Activated CD4-positive, alpha-beta T cell treated with anti-CD3 and anti-CD28 coated beads, Interleukin-2, Interleukin-4, amounts not matched to agents 100 ng/mL and 50 ng/mL, durations not matched to agents 16 hours and 8 hours (primary cell): ENCODE results near the gene UPK3BL2.
"Not testable (repeated sequence)": the region's sequence is repeated elsewhere in the genome, so short reads cannot be mapped to it uniquely, and the experiment has no call there.

Source experiments
- DNase-seq: peaks from one replicate; pipeline ENCODE4 v3.0.0-alpha.2; 2020; ENCODE audit warnings: low spot score

The UPK3BL2 gene

DNA sequence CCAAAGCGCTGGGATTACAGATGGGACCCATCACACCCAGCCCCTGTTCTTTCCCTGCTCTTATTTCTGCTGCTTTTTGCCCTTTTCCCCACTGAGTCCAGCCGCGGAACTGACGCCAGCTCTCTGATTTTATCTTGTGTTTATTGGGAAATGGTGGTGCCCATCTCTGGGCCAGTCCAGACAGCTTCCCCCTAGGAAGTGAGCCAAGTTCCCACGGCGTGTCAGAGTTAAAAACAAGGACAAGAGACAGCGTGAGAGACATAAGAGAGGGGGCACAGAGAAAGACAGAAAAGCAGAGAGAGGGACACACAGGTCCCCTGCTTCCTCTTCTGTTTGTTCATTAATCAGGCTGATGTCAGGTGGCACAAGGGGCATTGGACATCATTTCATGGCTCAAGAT, 11.9 kb downstream of the UPK3BL2 start:
- DNase-seq, result not testable (repeated sequence)

DNA sequence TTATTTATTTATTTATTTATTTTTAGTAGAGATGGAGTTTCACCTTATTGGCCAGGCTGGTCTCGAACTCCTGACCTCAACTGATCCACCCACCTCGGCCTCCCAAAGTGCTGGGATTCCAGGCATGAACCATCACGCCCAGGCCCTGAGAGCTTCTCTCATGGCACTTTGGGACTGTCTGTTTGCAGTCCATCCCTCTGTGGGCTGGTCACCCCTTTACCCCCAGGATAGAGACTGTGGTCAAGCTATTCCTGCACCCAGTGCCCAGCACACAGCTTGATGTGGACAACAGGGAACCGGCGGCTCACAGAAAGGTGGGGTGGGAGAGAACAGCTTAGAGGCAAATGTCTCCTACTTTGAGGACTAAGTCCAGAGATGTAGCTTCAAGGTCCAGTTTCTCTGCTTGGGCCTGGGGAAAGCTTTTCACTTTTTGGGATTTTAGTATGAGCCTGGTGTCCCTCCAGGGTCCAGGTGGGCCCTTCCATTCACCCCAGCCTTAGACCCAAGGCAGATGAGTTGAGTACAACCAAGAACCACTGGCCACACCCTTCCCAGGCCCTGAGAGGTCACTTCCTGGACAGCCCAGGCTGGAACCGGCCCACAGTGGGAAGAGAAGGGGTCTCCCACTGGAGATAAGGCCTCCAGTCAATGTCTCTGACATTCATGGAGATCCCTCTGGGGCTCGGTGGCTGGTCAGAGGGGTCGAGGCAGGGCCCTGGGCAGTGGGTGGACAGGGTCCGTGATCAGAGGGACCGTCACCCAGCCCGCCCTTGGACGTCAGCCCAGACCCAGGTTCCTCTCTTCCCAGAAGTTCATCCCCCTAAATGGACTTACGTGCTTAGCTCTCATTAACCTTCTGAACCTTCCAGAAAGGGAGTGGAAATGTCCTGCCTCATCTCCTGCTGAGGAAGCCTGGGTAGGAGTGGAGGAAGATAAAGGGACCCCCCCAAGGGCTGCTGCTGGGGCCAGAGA, 15.4 kb downstream of the UPK3BL2 start:
- DNase-seq, result not testable (repeated sequence)

- DNase-seq, result not testable (repeated sequence)
These were observed 16.3 kb downstream of the UPK3BL2 start for GRCh38 chr7:102527182-102527581.

- DNase-seq, result not testable (repeated sequence)
These were observed 18.7 kb downstream of the UPK3BL2 start for GRCh38 chr7:102524803-102525202.

GRCh38 chr7:102520797-102521196, 22.7 kb downstream of the UPK3BL2 start:
- DNase-seq, result not testable (repeated sequence)

- not testable (repeated sequence) for DNase-seq
These were observed 25.8 kb downstream of the UPK3BL2 start, which contains the start of gene RASA4B for GRCh38 chr7:102517550-102518147. Gene RASA4B, minus strand, starts transcription at chr7:102517777. Its CDS starts 67 bp downstream, at chr7:102517710.

DNA sequence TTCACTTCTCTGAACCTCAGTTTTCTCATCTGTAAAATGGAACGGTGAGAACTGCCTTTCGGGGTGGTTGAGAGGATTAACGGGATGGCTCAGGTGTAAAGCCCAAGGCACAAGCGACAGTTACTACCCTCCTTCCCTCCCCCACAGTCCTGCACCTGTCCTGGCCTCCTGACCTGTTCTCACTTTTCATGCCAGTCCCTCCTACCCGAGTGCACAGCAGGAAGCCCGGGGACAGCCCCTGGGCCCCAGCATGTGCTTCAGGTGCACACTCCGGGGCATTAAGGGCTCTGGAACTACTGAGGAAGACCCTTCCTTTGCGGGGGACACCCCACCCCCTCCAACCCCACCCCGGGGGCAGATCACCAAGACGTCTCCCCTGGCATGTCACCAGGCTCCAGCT, 26.5 kb downstream of the UPK3BL2 start:
- DNase-seq, result not testable (repeated sequence)

DNA sequence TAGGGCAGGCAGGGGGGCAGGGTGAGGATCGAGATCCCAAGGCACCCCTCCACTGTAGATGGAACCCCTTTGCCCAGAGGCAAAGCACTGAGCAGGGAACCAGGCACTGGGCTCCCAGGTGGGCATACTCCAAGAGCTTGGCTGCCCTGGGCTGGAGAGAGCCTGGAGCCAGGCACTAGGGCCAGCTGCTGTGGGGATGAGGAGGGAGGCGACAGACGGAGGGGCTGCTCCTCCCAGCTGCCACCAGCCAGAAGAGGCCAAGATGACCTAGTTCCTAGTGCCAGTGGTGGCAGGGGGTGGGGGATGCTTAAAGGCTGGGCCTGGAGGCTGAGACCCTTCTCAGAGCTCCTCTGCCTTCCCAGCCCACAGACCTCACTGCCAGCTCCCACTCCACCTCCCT, 27.6 kb downstream of the UPK3BL2 start:
- DNase-seq, result not testable (repeated sequence)

DNA sequence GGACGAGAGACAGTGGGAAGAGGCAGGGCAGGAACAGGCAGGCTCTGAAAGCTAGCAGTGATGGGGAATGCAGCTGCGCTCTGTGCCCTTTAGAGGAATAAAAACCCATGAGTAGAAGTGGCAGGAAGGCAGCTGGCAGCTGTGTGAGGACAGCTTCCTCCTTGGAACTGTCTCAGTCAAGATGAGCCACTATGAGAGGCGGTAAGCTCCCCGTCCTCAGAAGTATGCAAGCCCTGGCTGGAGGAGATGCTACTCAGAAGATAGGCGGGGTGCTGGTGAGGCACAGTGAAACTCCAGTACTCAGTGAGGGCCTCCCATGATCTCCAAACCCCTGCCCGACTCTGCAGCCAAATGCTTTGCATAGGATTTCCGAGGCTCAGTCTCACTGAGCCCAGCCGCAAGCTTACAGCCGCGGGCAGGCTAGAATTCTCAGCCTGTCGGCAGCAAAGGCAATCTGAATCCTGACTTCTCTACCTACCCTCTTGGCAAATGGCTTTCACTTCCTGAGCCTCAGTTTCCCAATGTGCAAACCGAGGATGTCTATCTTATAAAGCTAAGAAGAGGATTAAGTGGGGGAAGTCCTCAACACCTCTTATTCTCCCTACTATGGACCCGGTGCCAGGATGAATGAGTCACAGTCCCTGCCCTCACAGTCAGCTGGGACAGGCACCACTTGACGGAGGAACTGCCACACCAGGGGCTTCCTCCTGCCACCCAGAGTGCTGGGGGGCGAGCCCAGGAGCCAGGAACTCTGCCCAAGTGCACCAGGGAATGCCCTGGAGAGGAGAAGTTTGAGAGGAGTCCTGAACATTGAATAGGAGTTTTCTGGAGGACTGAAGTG, 28.4 kb downstream of the UPK3BL2 start:
- not testable (repeated sequence) for DNase-seq

DNA sequence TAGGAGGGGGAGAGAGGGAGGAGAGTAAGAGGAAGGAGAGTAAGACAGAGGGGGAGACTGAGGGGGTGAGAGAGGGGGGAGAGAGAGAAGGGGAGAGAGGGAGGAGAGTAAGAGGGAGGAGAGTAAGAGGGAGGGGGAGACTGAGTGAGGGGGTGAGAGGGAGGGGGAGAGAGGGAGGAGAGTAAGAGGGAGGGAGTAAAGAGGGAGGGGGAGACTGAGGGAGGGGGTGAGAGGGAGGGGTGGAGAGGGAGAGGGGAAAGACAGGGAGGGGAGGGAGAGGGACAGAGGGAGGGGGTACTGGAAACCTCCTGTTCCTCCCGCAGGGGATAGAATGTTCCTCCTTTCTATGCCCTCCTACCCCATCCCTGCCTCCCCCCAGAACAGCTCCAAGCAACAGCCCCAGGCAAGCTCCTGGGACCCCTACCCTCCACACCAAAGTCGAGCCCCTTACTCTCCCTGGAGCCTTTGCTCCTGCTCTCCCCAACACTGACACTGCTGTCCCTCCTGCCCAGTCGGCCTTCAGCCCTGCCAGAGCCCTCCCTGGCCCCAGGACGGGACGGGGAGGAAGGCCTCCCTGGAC, 30.8 kb downstream of the UPK3BL2 start:
- not testable (repeated sequence) for DNase-seq

GRCh38 chr7:102511860-102512522, 31.5 kb downstream of the UPK3BL2 start:
- DNase-seq, result not testable (repeated sequence)

- not testable (repeated sequence) for DNase-seq
These were observed 32.9 kb downstream of the UPK3BL2 start for GRCh38 chr7:102510575-102510974.

DNA sequence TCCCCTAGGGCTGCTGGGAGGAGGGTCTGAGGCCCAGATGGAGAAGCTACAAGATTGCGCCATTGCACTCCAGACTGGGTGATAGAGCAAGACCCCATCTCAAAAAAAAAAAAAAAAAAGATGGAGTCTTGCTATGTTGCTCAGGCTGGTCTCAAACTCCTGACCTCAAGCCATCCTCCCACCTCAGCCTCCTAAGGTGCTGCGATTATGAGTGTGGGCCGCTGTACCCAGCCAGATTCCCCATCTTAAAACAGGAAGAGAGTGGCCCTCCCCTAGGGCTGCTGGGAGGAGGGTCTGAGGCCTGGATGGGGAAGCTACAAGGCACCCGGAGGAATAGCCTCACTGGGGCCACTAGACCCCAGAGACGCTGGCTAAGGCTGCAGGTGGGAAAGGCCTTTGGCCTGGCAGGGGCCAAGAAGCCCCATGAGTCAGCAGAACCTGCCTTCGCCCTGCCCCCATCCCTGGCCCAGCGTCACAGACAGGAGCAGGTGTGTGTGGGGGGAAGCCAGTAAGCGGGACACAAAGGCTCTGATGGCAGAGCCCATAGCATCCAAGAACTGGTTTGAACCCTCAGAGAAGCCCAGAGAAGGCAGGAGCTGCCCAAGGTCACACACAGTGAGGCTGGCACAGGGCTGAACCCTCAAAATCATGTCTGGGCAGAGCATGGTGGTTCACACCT, 35.9 kb downstream of the UPK3BL2 start:
- DNase-seq, result not testable (repeated sequence)

- not testable (repeated sequence) for DNase-seq
These were observed 38.0 kb downstream of the UPK3BL2 start for GRCh38 chr7:102505298-102506185.

GRCh38 chr7:102503141-102503540, 40.4 kb downstream of the UPK3BL2 start:
- DNase-seq, result not testable (repeated sequence)

DNA sequence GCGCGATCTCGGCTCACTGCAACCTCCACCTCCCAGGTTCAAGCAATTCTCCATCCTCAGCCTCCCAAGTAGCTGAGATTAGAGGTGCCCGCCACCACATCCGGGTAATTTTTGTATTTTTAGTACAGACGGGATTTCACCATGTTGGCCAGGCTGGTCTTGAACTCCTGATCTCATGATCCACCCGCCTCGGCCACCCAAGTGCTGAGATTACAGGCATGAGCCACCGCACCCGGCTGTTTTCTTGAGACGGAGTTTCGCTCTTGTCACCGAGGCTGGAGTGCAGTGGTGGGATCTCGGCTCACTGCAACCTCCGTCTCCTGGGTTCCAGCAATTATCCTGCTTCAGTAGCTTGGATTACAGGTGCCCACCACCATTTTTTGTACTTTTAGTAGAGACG, 45.2 kb downstream of the UPK3BL2 start:
- DNase-seq, result not testable (repeated sequence)

DNA sequence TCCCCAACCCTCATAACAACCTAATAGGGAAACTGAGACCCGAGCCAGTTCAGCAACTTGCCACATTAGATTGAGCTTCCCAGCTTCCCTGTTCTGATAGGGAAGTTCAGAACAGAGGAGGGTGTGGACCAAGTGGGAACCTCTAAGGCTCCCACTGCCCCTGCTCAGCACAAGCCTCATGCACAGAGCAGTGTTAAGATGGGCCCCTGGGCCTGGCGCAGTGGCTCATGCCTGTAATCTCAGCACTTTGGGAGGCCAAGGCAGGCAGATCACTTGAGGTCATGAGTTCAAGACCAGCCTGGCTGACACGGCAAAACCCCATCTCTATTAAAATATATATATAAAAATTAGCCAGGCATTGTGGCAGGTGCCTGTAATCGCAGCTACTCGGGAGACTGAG, 46.2 kb downstream of the UPK3BL2 start:
- DNase-seq, result not testable (repeated sequence)

- not testable (repeated sequence) for DNase-seq
These were observed 46.6 kb downstream of the UPK3BL2 start for GRCh38 chr7:102496861-102497260.

GRCh38 chr7:102494473-102495149, 48.9 kb downstream of the UPK3BL2 start:
- DNase-seq, result not testable (repeated sequence)
